Globus pallidus (tissue), 1 donor: Measurements from ENCODE around the gene RALGPS1.

Experiments used
- DNase-seq: peaks from one replicate; pipeline ENCODE4 v3.0.0-alpha.2; 2015; ENCODE audit warnings: low spot score

Gene RALGPS1

GRCh38 chr9:126904586-126904985 lies 10.0 kb upstream of the RALGPS1 start:
- DNase-seq, result no peak

- DNase-seq, result no peak
These were observed 8.5 kb upstream of the RALGPS1 start for GRCh38 chr9:126906091-126906490.

GRCh38 chr9:126907058-126907457 lies 7.5 kb upstream of the RALGPS1 start:
- DNase-seq, result no peak

- peak; percentile 31 for DNase-seq
These were observed 767 bp downstream of the RALGPS1 start for GRCh38 chr9:126915281-126915816.

GRCh38 chr9:126915846-126916543 lies 1.4 kb downstream of the RALGPS1 start:
- DNase-seq, result no peak

- no peak for DNase-seq
These were observed 2.3 kb downstream of the RALGPS1 start for GRCh38 chr9:126916909-126917308.

GRCh38 chr9:126919193-126919592 lies 4.6 kb downstream of the RALGPS1 start:
- peak; percentile 71 for DNase-seq

GRCh38 chr9:126925876-126926275 lies 11.3 kb downstream of the RALGPS1 start:
- no peak for DNase-seq

GRCh38 chr9:126926364-126926763 lies 11.8 kb downstream of the RALGPS1 start:
- no peak for DNase-seq

GRCh38 chr9:126927419-126927818 lies 12.8 kb downstream of the RALGPS1 start:
- no peak for DNase-seq

- no peak for DNase-seq
These were observed 18.3 kb downstream of the RALGPS1 start for GRCh38 chr9:126932871-126933321.

GRCh38 chr9:126933334-126933980 lies 18.9 kb downstream of the RALGPS1 start:
- no peak for DNase-seq

- DNase-seq, result no peak
These were observed 19.9 kb downstream of the RALGPS1 start for GRCh38 chr9:126934441-126934840.

- DNase-seq, result no peak
These were observed 21.0 kb downstream of the RALGPS1 start for GRCh38 chr9:126935630-126936029.

GRCh38 chr9:126937444-126937843 lies 22.9 kb downstream of the RALGPS1 start:
- no peak for DNase-seq

- DNase-seq, result no peak
These were observed 23.7 kb downstream of the RALGPS1 start for GRCh38 chr9:126938327-126938726.

- DNase-seq, result no peak
These were observed 25.2 kb downstream of the RALGPS1 start for GRCh38 chr9:126939821-126940221.

- DNase-seq, result no peak
These were observed 27.8 kb downstream of the RALGPS1 start for GRCh38 chr9:126942399-126942798.

GRCh38 chr9:126945682-126946081 lies 31.1 kb downstream of the RALGPS1 start:
- no peak for DNase-seq

- no peak for DNase-seq
These were observed 32.9 kb downstream of the RALGPS1 start for GRCh38 chr9:126947529-126947928.

- DNase-seq, result no peak
These were observed 37.8 kb downstream of the RALGPS1 start for GRCh38 chr9:126952205-126952977.

GRCh38 chr9:126953041-126953809 lies 38.6 kb downstream of the RALGPS1 start:
- no peak for DNase-seq
